Body of pancreas (tissue), 4 donors: Measurements from ENCODE around the gene ANP32E.

ENCODE experiments used
- CTCF ChIP-seq, 7 experiments: fragments of 450-650 bp in 4 of 7; fragments of 200-600 bp in 3 of 7; sonication (generic) in 3 of 7; IDR thresholded peaks; one replicate each; pipeline ENCODE4 v1.5.1; 2016 to 2019; ENCODE audit warnings: antibody characterized with exemption in 7 of 7
- POLR2A ChIP-seq, 3 donors: fragments of 450-650 bp; IDR thresholded peaks; one replicate each; pipeline ENCODE4 v1.6.1; 2016; ENCODE audit warnings: antibody characterized with exemption in 3 of 3, mild to moderate bottlenecking in 2 of 3

- TF ChIP-seq CTCF (IDR thresholded peaks at IDR 0.05) (no peak), POLR2A (IDR thresholded peaks at IDR 0.05) (no peak)
These were observed 8.7 kb downstream of the ANP32E start for GRCh38 chr1:150227228-150227627.
